ENCODE data around the gene FAT1. TPM values are rescaled to one million over a fixed set of nuclear protein-coding genes. Genes with fewer than 3 reads are reported as not detected.
A peak's percentile ranks its signal among the peaks of the same experiment; 100 is the strongest.

Gene FAT1
- total and polyA plus RNA-seq, 9 of the 15 experiments (the other 6 are each of a cell fraction or from before 2014, with no cell fraction given) = 6.0 to 38.4 (median 21.4) TPM

- CTCF ChIA-PET (ENCODE audit: low intra/inter-chr PET ratio) = no interaction called here
- POLR2A ChIA-PET = no interaction called here
- no peak overlapping the region for H3K4me2 ChIP-seq (ENCODE audit: insufficient read depth, low read length)
- no peaks in the 10 kb centered on the region; the same call in 1 of the 2 replicates for H3K9me3 ChIP-seq (replicated peaks; ENCODE audit: control insufficient read depth, insufficient read depth, low read depth, low read length)
- no peaks in the 10 kb centered on the region for H4K20me1 ChIP-seq (replicated peaks; ENCODE audit: control insufficient read depth, insufficient read depth, low read length)
- DNase-seq (ENCODE audit: extremely low read depth in 1 of 4, low spot score in 3 of 4) (peak in 1 of 4 experiments; percentile 18), FAIRE-seq (no peak), ATAC-seq (peak; percentile 46; the same call in 2 of the 3 replicates)
- no TSS peak for BruUV-seq (replicated peaks)
- H3K79me2 ChIP-seq (ENCODE audit: control insufficient read depth, insufficient read depth, low read length) = no peaks in the 10 kb centered on the region
- H3K9me1 ChIP-seq (ENCODE audit: control insufficient read depth, insufficient read depth, low read length) = no peaks in the 10 kb centered on the region
- no peak for TF ChIP-seq RUNX1 (IDR thresholded peaks at IDR 0.05; ENCODE audit: low read depth)
- peak; percentile 38; the same call in 1 of the 2 replicates for TF ChIP-seq GABPB1 (CRISPR knock-in tag; IDR thresholded peaks at IDR 0.05)
- TF ChIP-seq CEBPZ (IDR thresholded peaks at IDR 0.05; ENCODE audit: borderline replicate concordance, low read depth, low read length) = no peak
- TF ChIP-seq, protein P1, sequence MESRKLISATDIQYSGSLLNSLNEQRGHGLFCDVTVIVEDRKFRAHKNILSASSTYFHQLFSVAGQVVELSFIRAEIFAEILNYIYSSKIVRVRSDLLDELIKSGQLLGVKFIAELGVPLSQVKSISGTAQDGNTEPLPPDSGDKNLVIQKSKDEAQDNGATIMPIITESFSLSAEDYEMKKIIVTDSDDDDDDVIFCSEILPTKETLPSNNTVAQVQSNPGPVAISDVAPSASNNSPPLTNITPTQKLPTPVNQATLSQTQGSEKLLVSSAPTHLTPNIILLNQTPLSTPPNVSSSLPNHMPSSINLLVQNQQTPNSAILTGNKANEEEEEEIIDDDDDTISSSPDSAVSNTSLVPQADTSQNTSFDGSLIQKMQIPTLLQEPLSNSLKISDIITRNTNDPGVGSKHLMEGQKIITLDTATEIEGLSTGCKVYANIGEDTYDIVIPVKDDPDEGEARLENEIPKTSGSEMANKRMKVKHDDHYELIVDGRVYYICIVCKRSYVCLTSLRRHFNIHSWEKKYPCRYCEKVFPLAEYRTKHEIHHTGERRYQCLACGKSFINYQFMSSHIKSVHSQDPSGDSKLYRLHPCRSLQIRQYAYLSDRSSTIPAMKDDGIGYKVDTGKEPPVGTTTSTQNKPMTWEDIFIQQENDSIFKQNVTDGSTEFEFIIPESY (CRISPR knock-in tag; IDR thresholded peaks at IDR 0.05) = peak; percentile 86
- H3K4me1 ChIP-seq (replicated peaks in 1 of 2; ENCODE audit: control insufficient read depth in 2 of 2, insufficient read depth in 2 of 2, low read length in 2 of 2) = no peaks in the 10 kb centered on the region; a peak in 1 of 5 replicates
- H3K27ac ChIP-seq (ENCODE audit: extremely low read depth, low read depth, low read length) = no peak overlapping the region
- in situ Hi-C loops (cut with MboI) (no loop called here), intact Hi-C loops (cut with micrococcal nuclease) (no loop called here)
- H3K4me3 ChIP-seq = no peak overlapping the region
- 58% methylated on average over 21 of the region's 21 CpGs for WGBS (ENCODE audit: insufficient coverage, low coverage, missing lambda C conversion rate)
- H3K36me3 ChIP-seq (ENCODE audit: control insufficient read depth, insufficient read depth, low read length) = peaks cover 7% of the 10 kb centered on the region; the same call in 1 of the 3 replicates
- no peak overlapping the region for H3K9ac ChIP-seq (ENCODE audit: insufficient read depth in 1 of 2, low read depth in 2 of 2, low read length in 2 of 2)
- H2AFZ ChIP-seq (ENCODE audit: low read depth, low read length) = no peak overlapping the region
- no peaks in the 10 kb centered on the region; a peak in 1 of 5 replicates for H3K27me3 ChIP-seq (ENCODE audit: control insufficient read depth in 2 of 2, insufficient read depth in 2 of 2, low read length in 2 of 2)
These were observed 95.5 kb downstream of the FAT1 start for GRCh38 chr4:186628058-186628711.
